MM.1S (cell line): ENCODE results near the gene TKTL1.

Experiments
- DNase-seq: peaks from one replicate; pipeline ENCODE4 v3.0.0-alpha.2; 2015
- H2AFZ ChIP-seq: fragments of 300-600 bp; sonication (generic); 2 replicates; pipeline ENCODE4 v1.6.0; 2016; ENCODE audit warnings: antibody characterized with exemption, low read length
- H3F3A ChIP-seq: fragments of 300-600 bp; sonication (generic); 2 replicates; pipeline ENCODE4 v1.6.1; 2016; ENCODE audit warnings: mild to moderate bottlenecking, antibody characterized with exemption, low read length, moderate library complexity, mixed read lengths; ENCODE audit not compliant: insufficient read depth
- H3K27ac ChIP-seq: fragments of 300-600 bp; sonication (generic); 2 replicates; pipeline ENCODE4 v1.5.1; 2016; ENCODE audit warnings: mild to moderate bottlenecking, low read length
- H3K27me3 ChIP-seq: fragments of 300-600 bp; sonication (generic); replicated peaks from 2 replicates; pipeline ENCODE4 v1.6.0; 2016; ENCODE audit warnings: low read length; ENCODE audit not compliant: insufficient read depth
- H3K36me3 ChIP-seq: fragments of 300-600 bp; sonication (generic); replicated peaks from 2 replicates; pipeline ENCODE4 v1.6.1; 2016; ENCODE audit warnings: mild to moderate bottlenecking, low read length, mixed read lengths; ENCODE audit not compliant: insufficient read depth
- H3K4me1 ChIP-seq: fragments of 300-600 bp; sonication (generic); 2 replicates; pipeline ENCODE4 v1.6.1; 2016; ENCODE audit warnings: low read length, mixed read lengths
- H3K4me2 ChIP-seq: fragments of 300-600 bp; sonication (generic); 2 replicates; pipeline ENCODE4 v1.6.0; 2016; ENCODE audit warnings: low read depth, low read length
- H3K4me3 ChIP-seq: fragments of 300-600 bp; sonication (generic); 2 replicates; pipeline ENCODE4 v1.5.1; 2016; ENCODE audit warnings: low read length, mixed read lengths
- H3K79me2 ChIP-seq: fragments of 300-600 bp; sonication (generic); 2 replicates; pipeline ENCODE4 v1.6.1; 2016; ENCODE audit warnings: mixed run types, low read length, mixed read lengths
- H3K9ac ChIP-seq: fragments of 300-600 bp; sonication (generic); 2 replicates; pipeline ENCODE4 v1.6.1; 2016; ENCODE audit warnings: low read length, mixed read lengths
- H3K9me2 ChIP-seq: fragments of 300-600 bp; sonication (generic); replicated peaks from 2 replicates; pipeline ENCODE4 v1.6.1; 2016; ENCODE audit warnings: mild to moderate bottlenecking, low read length, mixed read lengths; ENCODE audit not compliant: insufficient read depth
- H3K9me3 ChIP-seq: fragments of 300-600 bp; sonication (generic); replicated peaks from 2 replicates; pipeline ENCODE4 v1.6.1; 2016; ENCODE audit warnings: mild to moderate bottlenecking, low read length, mixed read lengths; ENCODE audit not compliant: insufficient read depth
- H4K20me1 ChIP-seq: fragments of 300-600 bp; sonication (generic); 2 replicates; pipeline ENCODE4 v1.6.1; 2016; ENCODE audit warnings: mild to moderate bottlenecking, low read length, moderate library complexity, mixed read lengths; ENCODE audit not compliant: insufficient read depth
- CTCF ChIP-seq: fragments of 300-600 bp; sonication (generic); IDR thresholded peaks from 2 replicates; pipeline ENCODE4 v1.5.1; 2016; ENCODE audit warnings: antibody characterized with exemption, low read length, mixed read lengths
- EZH2 ChIP-seq: fragments of 300-600 bp; sonication (generic); optimal IDR thresholded peaks from 2 replicates; pipeline ENCODE3; 2017; ENCODE audit warnings: low read depth, mild to moderate bottlenecking, antibody characterized with exemption, low read length, mixed read lengths
- EZH2phosphoT487 ChIP-seq: fragments of 300-600 bp; sonication (generic); IDR thresholded peaks from 2 replicates; pipeline ENCODE4 v1.6.1; 2018; ENCODE audit warnings: antibody characterized with exemption, low read length

The TKTL1 gene

DNA sequence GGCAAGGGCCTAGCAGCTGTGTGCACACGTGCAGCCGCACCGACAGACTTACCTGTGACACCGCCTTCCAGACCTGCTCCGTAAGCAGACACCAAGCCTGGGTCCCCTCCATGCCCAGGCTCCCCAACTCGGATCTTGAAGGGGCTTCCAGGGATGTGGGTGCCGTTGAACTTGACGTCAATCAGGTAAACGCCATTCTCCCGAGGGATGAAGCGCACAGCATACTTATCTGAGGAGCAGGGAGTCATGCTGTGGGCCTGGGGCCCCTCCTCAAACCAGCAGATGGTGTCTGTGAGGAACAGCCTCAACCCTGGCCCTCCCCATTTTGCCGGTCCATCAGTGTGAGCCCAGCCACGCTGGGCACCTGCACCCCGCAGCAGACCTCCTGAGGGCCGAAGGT, 54.4 kb downstream of the TKTL1 start:
- H3K27me3 ChIP-seq: no peaks in the 10 kb centered on the region
- H3K36me3 ChIP-seq: no peaks in the 10 kb centered on the region
- H3K4me3 ChIP-seq: no peak overlapping the region
- H3F3A ChIP-seq: no peaks in the 10 kb centered on the region
- no peak overlapping the region for H3K4me2 ChIP-seq
- TF ChIP-seq CTCF (no peak), EZH2phosphoT487 (no peak), EZH2 (no peak)
- H3K79me2 ChIP-seq: no peaks in the 10 kb centered on the region
- H2AFZ ChIP-seq: no peak overlapping the region
- no peak overlapping the region for H3K27ac ChIP-seq
- no peak for DNase-seq
- no peaks in the 10 kb centered on the region for H3K4me1 ChIP-seq
- H3K9ac ChIP-seq: no peak overlapping the region
- H3K9me3 ChIP-seq: no peaks in the 10 kb centered on the region
- H3K9me2 ChIP-seq: no peaks in the 10 kb centered on the region
- no peaks in the 10 kb centered on the region for H4K20me1 ChIP-seq

DNA sequence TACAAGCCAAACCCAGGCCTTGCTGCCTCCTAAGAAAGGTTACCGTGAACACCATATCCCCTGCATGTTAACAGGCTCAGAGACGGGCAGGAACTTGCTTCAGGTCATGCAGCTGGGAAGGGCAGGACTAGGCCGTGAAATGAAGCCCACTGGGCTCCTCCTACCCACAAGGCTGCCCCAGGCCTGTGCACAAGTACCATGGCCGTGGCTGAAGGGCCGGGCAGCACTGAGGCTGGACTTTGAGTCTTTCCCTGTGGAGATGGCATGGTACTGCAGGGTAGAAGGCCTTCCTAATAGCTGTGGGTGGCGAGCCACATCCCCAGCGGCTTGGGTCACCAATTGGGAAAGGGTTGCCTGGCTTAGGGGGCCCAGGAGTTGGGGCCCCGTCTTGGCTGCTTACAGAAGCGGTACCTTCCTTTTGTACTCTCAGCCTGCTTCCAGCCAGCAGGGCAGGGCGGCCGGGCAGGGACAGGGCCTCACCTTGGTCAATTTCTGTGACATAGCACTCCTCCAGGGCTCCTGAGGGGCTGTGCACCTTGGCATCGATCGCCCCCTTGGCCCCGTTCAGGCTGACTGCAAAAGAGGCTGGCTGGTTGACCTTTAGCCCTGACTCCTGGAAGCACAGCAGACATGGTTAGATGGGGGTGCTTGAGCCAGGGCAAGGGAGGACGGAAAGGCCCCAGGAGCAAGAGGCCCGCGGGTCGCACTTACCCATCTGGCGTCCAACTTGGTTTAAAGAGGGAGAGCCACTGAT, 55.0 kb downstream of the TKTL1 start:
- H3K79me2 ChIP-seq: no peaks in the 10 kb centered on the region
- no peak overlapping the region for H3K4me3 ChIP-seq
- no peaks in the 10 kb centered on the region for H3K9me2 ChIP-seq
- H3K4me2 ChIP-seq: no peak overlapping the region
- DNase-seq: no peak
- H3K9me3 ChIP-seq: no peaks in the 10 kb centered on the region
- H3F3A ChIP-seq: no peaks in the 10 kb centered on the region
- no peaks in the 10 kb centered on the region for H3K36me3 ChIP-seq
- H2AFZ ChIP-seq: no peak overlapping the region
- TF ChIP-seq CTCF: no peak
- no peak for TF ChIP-seq EZH2
- no peak for TF ChIP-seq EZH2phosphoT487
- H3K27ac ChIP-seq: no peak overlapping the region
- H3K4me1 ChIP-seq: no peaks in the 10 kb centered on the region
- H4K20me1 ChIP-seq: no peaks in the 10 kb centered on the region
- H3K9ac ChIP-seq: no peak overlapping the region
- H3K27me3 ChIP-seq: no peaks in the 10 kb centered on the region

DNA sequence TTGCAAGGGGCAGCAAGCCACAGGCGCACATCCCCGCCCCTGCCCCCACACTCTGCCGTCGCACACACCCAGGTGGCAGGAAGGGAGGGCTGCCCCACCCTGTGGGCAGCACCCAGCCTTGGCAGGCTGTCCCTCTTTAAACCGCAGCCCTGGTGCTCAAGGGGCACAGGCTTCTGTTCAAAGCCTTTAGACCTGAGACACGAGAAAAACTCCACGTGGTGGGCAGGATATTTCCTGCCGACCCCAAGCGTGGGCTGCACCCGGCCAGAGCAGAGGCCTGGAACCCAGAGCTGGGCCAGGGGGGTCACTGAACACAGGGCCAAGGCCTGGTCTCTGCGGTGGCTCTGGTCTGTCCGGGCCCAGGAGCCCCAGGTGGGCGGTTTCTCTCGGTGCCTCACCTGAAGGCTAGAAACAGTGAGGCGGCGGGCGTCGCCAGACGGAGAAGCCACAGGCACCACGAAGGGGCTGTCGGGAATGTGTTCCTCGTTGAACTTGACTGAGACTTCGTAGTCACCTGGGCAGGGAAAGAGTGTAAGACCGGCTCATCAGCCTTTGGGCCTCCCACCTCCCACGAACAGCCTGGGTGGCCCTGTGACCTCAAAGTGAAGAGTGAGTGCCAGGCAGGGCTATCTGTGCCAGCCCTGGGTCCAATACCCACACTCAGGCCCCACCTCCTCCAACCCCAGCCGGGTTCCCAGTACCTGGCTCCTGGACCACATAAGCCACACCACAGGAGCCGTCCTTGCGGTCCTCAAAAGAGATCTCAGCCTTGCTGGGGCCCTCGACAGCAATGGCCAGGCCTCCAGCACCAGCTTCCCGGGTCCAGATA, 55.8 kb downstream of the TKTL1 start:
- Histone ChIP-seq H3F3A (no peaks in the 10 kb centered on the region), H3K36me3 (no peaks in the 10 kb centered on the region), H3K27me3 (no peaks in the 10 kb centered on the region), H2AFZ (no peak overlapping the region), H3K9me2 (no peaks in the 10 kb centered on the region), H3K79me2 (no peaks in the 10 kb centered on the region), H3K4me3 (no peak overlapping the region), H3K9ac (no peak overlapping the region), H3K4me1 (no peaks in the 10 kb centered on the region), H4K20me1 (no peaks in the 10 kb centered on the region), H3K4me2 (no peak overlapping the region), H3K27ac (no peak overlapping the region), H3K9me3 (no peaks in the 10 kb centered on the region)
- TF ChIP-seq EZH2phosphoT487 (no peak), EZH2 (no peak), CTCF (no peak)
- no peak for DNase-seq
